ENCODE measurements around the gene GK2.

GK2 gene

DNA sequence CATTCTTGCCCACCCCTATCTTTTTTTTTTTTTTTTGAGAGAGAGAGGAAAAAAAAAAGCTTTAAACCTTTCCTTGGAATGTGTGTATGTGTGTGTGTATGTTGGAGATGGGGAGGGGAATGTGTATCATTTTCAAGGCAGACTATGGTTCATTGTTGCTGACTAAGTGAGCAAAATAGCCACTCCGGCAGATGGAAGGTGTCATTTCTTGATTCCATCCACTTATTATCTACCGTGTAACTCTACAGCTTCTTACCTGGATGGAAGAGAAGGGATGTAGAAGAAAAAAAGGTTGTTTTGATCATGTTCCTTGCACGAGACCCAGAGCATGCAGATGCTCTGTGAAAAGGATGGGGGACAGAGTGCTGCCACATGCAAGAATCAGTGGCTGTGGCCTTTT lies 5.9 kb upstream of the GK2 start:
- TF ChIP-seq KLF9 (tag by site-specific recombination; IDR thresholded peaks at IDR 0.05; ENCODE audit: low read depth) (no peak), ZBTB17 (tag by site-specific recombination; IDR thresholded peaks at IDR 0.05) (no peak)
- ChIA-PET POLR2A (no interaction called here), CTCF (no interaction called here)
- Histone ChIP-seq H3K27ac (ENCODE audit: extremely low read depth, low read depth, low read length) (no peak overlapping the region), H3K36me3 (ENCODE audit: control insufficient read depth in 2 of 2, insufficient read depth in 1 of 2, low read length in 2 of 2) (no peaks in the 10 kb centered on the region), H3K4me3 (ENCODE audit: low read depth, low read length) (no peak overlapping the region), H3K9me3 (ENCODE audit: control insufficient read depth, insufficient read depth, low read depth, low read length) (no peaks in the 10 kb centered on the region), H3K4me1 (ENCODE audit: control insufficient read depth, insufficient read depth, low read length) (no peaks in the 10 kb centered on the region)

GRCh38 chr4:79413032-79413885 lies 5.2 kb upstream of the GK2 start:
- Histone ChIP-seq H3K36me3 (ENCODE audit: control insufficient read depth in 2 of 2, insufficient read depth in 1 of 2, low read length in 2 of 2) (no peaks in the 10 kb centered on the region), H3K4me3 (ENCODE audit: low read depth, low read length) (no peak overlapping the region), H3K4me1 (ENCODE audit: control insufficient read depth, insufficient read depth, low read length) (no peaks in the 10 kb centered on the region), H3K27ac (ENCODE audit: extremely low read depth, low read depth, low read length) (no peak overlapping the region), H3K9me3 (ENCODE audit: control insufficient read depth, insufficient read depth, low read depth, low read length) (no peaks in the 10 kb centered on the region)
- TF ChIP-seq, protein P1, sequence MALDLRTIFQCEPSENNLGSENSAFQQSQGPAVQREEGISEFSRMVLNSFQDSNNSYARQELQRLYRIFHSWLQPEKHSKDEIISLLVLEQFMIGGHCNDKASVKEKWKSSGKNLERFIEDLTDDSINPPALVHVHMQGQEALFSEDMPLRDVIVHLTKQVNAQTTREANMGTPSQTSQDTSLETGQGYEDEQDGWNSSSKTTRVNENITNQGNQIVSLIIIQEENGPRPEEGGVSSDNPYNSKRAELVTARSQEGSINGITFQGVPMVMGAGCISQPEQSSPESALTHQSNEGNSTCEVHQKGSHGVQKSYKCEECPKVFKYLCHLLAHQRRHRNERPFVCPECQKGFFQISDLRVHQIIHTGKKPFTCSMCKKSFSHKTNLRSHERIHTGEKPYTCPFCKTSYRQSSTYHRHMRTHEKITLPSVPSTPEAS (tag by site-specific recombination; IDR thresholded peaks at IDR 0.05), result no peak
- TF ChIP-seq BCL11A (tag by site-specific recombination; IDR thresholded peaks at IDR 0.05; ENCODE audit: low read depth), result no peak
- TF ChIP-seq BCL6B (tag by site-specific recombination; IDR thresholded peaks at IDR 0.05), result no peak
- TF ChIP-seq YY2 (tag by site-specific recombination; IDR thresholded peaks at IDR 0.05), result no peak
- TF ChIP-seq ZNF423 (tag by site-specific recombination; IDR thresholded peaks at IDR 0.05), result no peak
- TF ChIP-seq ZNF248 (tag by site-specific recombination; IDR thresholded peaks at IDR 0.05), result no peak
- TF ChIP-seq TCF7L2 (IDR thresholded peaks at IDR 0.05; ENCODE audit: borderline replicate concordance, low read depth, low read length), result no peak
- no peak for TF ChIP-seq ZFP41 (tag by site-specific recombination; IDR thresholded peaks at IDR 0.05; ENCODE audit: borderline replicate concordance)
- TF ChIP-seq, protein P2, sequence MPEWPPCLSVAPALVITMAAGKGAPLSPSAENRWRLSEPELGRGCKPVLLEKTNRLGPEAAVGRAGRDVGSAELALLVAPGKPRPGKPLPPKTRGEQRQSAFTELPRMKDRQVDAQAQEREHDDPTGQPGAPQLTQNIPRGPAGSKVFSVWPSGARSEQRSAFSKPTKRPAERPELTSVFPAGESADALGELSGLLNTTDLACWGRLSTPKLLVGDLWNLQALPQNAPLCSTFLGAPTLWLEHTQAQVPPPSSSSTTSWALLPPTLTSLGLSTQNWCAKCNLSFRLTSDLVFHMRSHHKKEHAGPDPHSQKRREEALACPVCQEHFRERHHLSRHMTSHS (tag by site-specific recombination; IDR thresholded peaks at IDR 0.05), result no peak
- TF ChIP-seq ZNF843 (tag by site-specific recombination; IDR thresholded peaks at IDR 0.05), result no peak
- TF ChIP-seq ZNF18 (tag by site-specific recombination; IDR thresholded peaks at IDR 0.05), result no peak
- TF ChIP-seq ZNF658 (tag by site-specific recombination; IDR thresholded peaks at IDR 0.05), result no peak
- no peak for TF ChIP-seq ZNF16 (tag by site-specific recombination; IDR thresholded peaks at IDR 0.05; ENCODE audit: low read depth)
- no peak for TF ChIP-seq ZNF223 (tag by site-specific recombination; IDR thresholded peaks at IDR 0.05)
- ChIA-PET CTCF (no interaction called here), POLR2A (no interaction called here)

DNA sequence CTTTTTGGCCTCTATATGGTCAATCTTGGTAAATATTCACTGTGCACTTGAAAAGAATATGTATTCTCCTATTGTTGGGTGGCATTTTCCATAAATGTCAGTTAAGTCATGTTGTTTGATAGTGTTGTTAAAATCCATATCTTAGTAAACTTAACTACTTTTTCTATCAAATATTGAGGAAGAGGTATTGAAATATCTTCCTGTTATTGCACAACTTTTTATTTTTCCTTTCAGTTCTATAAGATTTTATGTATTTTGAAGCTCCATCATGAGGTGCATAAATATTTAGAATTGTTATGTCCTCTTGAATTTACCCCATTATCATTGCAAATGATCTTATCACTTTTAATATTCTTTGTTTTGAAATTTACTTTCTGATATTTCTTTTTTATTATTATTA lies 3.4 kb downstream of the GK2 start:
- Histone ChIP-seq H3K36me3 (ENCODE audit: control insufficient read depth in 2 of 2, insufficient read depth in 1 of 2, low read length in 2 of 2) (no peaks in the 10 kb centered on the region), H3K4me3 (ENCODE audit: low read depth, low read length) (no peak overlapping the region), H3K27ac (ENCODE audit: extremely low read depth, low read depth, low read length) (no peak overlapping the region), H3K9me3 (ENCODE audit: control insufficient read depth, insufficient read depth, low read depth, low read length) (no peaks in the 10 kb centered on the region), H3K4me1 (ENCODE audit: control insufficient read depth, insufficient read depth, low read length) (no peaks in the 10 kb centered on the region)
- POLR2A ChIA-PET, result no interaction called here
- CTCF ChIA-PET, result no interaction called here
- no peak for TF ChIP-seq ZSCAN30 (tag by site-specific recombination; IDR thresholded peaks at IDR 0.05)
- no peak for TF ChIP-seq ZNF555 (tag by site-specific recombination; conservative IDR thresholded peaks at IDR 0.05)
- TF ChIP-seq ZNF843 (tag by site-specific recombination; IDR thresholded peaks at IDR 0.05), result no peak
- no peak for TF ChIP-seq ZNF580 (tag by site-specific recombination; IDR thresholded peaks at IDR 0.05)
- no peak for TF ChIP-seq ZNF19 (tag by site-specific recombination; IDR thresholded peaks at IDR 0.05; ENCODE audit: low read depth)
- TF ChIP-seq ZNF341 (tag by site-specific recombination; IDR thresholded peaks at IDR 0.05; ENCODE audit: low read depth), result no peak
- TF ChIP-seq ZNF544 (tag by site-specific recombination; IDR thresholded peaks at IDR 0.05), result no peak
- TF ChIP-seq ZNF624 (tag by site-specific recombination; IDR thresholded peaks at IDR 0.05), result no peak
- TF ChIP-seq ZNF596 (tag by site-specific recombination; IDR thresholded peaks at IDR 0.05), result no peak
- TF ChIP-seq ZNF610 (tag by site-specific recombination; IDR thresholded peaks at IDR 0.05; ENCODE audit: borderline replicate concordance), result no peak
- TF ChIP-seq ZNF184 (tag by site-specific recombination; IDR thresholded peaks at IDR 0.05), result no peak

Data from HEK293 (cell line).